SK-N-MC (cell line): Measurements from ENCODE around the gene TM7SF2.

Experiments
- EZH2 ChIP-seq: fragments of 200-600 bp; sonication (generic); IDR thresholded peaks from one replicate; pipeline ENCODE4 v1.6.1; 2017; ENCODE audit warnings: antibody characterized with exemption
- POLR2AphosphoS5 ChIP-seq: IDR thresholded peaks from 2 replicates; pipeline ENCODE4 v1.6.1; 2012; ENCODE audit warnings: mild to moderate bottlenecking, low read depth, low read length, borderline replicate concordance

DNA sequence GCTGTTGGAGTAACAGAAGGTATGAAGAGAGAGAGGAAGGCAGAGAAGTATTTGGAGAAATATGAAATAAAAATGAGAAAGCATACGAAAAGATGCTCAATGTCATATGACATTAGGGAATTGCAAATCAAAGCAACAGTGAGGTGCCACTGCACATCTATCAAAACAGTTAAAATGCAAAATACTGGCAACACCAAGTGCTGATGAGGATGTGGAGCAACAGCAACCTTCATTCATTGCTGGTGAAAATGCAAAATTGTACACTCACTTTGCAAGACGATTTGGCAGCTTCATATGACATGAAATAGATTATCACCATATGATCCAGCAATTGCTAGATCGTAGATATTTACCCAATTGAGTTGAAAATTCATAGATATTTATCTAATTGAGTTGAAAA, 49.0 kb downstream of the TM7SF2 start:
- TF ChIP-seq POLR2AphosphoS5 (no peak), EZH2 (no peak)
